HepG2 (cell line): ENCODE results near the gene C2CD2. TPM values are rescaled to one million over a fixed set of nuclear protein-coding genes. Genes with fewer than 3 reads are reported as not detected.

Source experiments
- ATAC-seq: fragments of 200-7000 bp; cut with Tn5 transposase; 3 replicates; pipeline ENCODE4 v1.9.1; 2020; ENCODE audit warnings: mild to moderate bottlenecking, moderate library complexity
- BruUV-seq: library from RNA; stranded (reverse); fragments of 400-500 nt; replicated peaks from 2 replicates; lab custom pipeline; 2021; lab: Mats Ljungman, UMichigan
- CTCF ChIA-PET: fragments of 300-600 bp; formaldehyde crosslinking; extraction: SDS; loops from one replicate; lab custom pipeline; 2021; ENCODE audit warnings: low total read pairs, inconsistent platforms, low intra/inter-chr PET ratio; lab: Yijun Ruan, JAX
- POLR2A ChIA-PET: fragments of 350-600 bp; sonication (Branson Sonifier 250); formaldehyde crosslinking; loops from one replicate; lab custom pipeline; 2020; ENCODE audit warnings: antibody characterized with exemption, inconsistent platforms; lab: Yijun Ruan, JAX
- DNase-seq: peaks from one replicate; pipeline ENCODE4 v3.0.0-alpha.2; 2015; ENCODE audit warnings: low spot score
- FAIRE-seq: peaks from 3 replicates; lab custom pipeline; 2011; peaks lifted over from hg19 to GRCh38; lab: Jason Lieb, UNC
- H2AFZ ChIP-seq: one replicate; pipeline ENCODE4 v1.6.1; 2011; ENCODE audit warnings: low read length, inconsistent platforms
- H3K27ac ChIP-seq: fragments of 300-600 bp; 3 replicates; pipeline ENCODE4 v1.8.0; 2011; ENCODE audit warnings: mixed run types, mild to moderate bottlenecking, mixed read lengths, low read length, inconsistent platforms; ENCODE audit not compliant: insufficient read depth; ENCODE audit errors: extremely low read length
- H3K27me3 ChIP-seq, 2 experiments: fragments of 200-600 bp in 1 of 2; 2 replicates in 1 of 2; 3 replicates in 1 of 2; pipeline versions ENCODE4 v1.6.0 to v1.8.0; 2011; ENCODE audit warnings: low read length in 2 of 2, mild to moderate bottlenecking in 2 of 2, moderate library complexity in 2 of 2, inconsistent platforms in 1 of 2; ENCODE audit not compliant: insufficient read depth in 2 of 2, control insufficient read depth in 1 of 2
- H3K36me3 ChIP-seq, 2 experiments: fragments of 200-600 bp in 1 of 2; replicated peaks in 1 of 2; 2 replicates in 1 of 2; 3 replicates in 1 of 2; pipeline versions ENCODE4 v1.5.1 to v1.8.0; 2011; ENCODE audit warnings: low read length in 2 of 2, inconsistent platforms in 1 of 2; ENCODE audit not compliant: insufficient read depth in 2 of 2, control insufficient read depth in 1 of 2
- H3K4me1 ChIP-seq: 2 replicates; pipeline ENCODE4 v1.5.1; 2012; ENCODE audit warnings: low read length, inconsistent platforms; ENCODE audit not compliant: insufficient read depth
- H3K4me2 ChIP-seq: 2 replicates; pipeline ENCODE4 v1.6.0; 2011; ENCODE audit warnings: low read depth, low read length, inconsistent platforms
- H3K4me3 ChIP-seq, 3 experiments: fragments of 200-600 bp in 1 of 3; sonication (generic), shearing (Covaris generic) in 1 of 3; replicated peaks in 1 of 3; 2 replicates each; pipeline ENCODE4 v1.5.1; 2011 to 2016; ENCODE audit warnings: low read length in 3 of 3, inconsistent platforms in 2 of 3, low read depth in 2 of 3, mild to moderate bottlenecking in 2 of 3, control low read depth in 1 of 3, mixed read lengths in 1 of 3; ENCODE audit not compliant: insufficient read depth in 1 of 3
- H3K79me2 ChIP-seq: one replicate; pipeline ENCODE4 v1.6.1; 2011; ENCODE audit warnings: low read length, inconsistent platforms; ENCODE audit not compliant: insufficient read depth
- H3K9ac ChIP-seq: 2 replicates; pipeline ENCODE4 v1.6.0; 2011; ENCODE audit warnings: mild to moderate bottlenecking, low read depth, low read length, inconsistent platforms; ENCODE audit not compliant: insufficient read depth
- H3K9me3 ChIP-seq: 2 replicates; pipeline ENCODE4 v1.5.1; 2012; ENCODE audit warnings: mild to moderate bottlenecking, low read length
- H4K20me1 ChIP-seq: 2 replicates; pipeline ENCODE4 v1.6.0; 2011; ENCODE audit warnings: inconsistent platforms, mild to moderate bottlenecking, low read length, moderate library complexity; ENCODE audit not compliant: insufficient read depth
- CBX5 ChIP-seq: sonication (generic); formaldehyde crosslinking; IDR thresholded peaks from 2 replicates; pipeline ENCODE4 v1.4.0; 2020; ENCODE audit warnings: missing genetic modification reagents, borderline replicate concordance
- GABPB1 ChIP-seq: IDR thresholded peaks from 2 replicates; pipeline ENCODE4 v1.6.1; 2016; ENCODE audit warnings: mild to moderate bottlenecking, missing genetic modification reagents, moderate library complexity, missing compliant biosample characterization
- NCOA2 ChIP-seq: sonication (generic); formaldehyde crosslinking; IDR thresholded peaks from 2 replicates; pipeline ENCODE4 v1.8.0; 2022; ENCODE audit warnings: inconsistent platforms
- NR2F1 ChIP-seq, 2 experiments: fragments of 450-650 bp in 1 of 2; formaldehyde crosslinking in 1 of 2; IDR thresholded peaks; 2 replicates each; pipeline versions ENCODE4 v1.5.0 to v1.6.1; 2016 to 2020; ENCODE audit warnings: mild to moderate bottlenecking in 1 of 2, missing compliant biosample characterization in 1 of 2, missing genetic modification reagents in 1 of 2, moderate library complexity in 1 of 2
- RORA ChIP-seq: sonication (generic); formaldehyde crosslinking; IDR thresholded peaks from 2 replicates; pipeline ENCODE4 v1.5.0; 2020; ENCODE audit warnings: mild to moderate bottlenecking, missing genetic modification reagents, moderate library complexity
- SPEN ChIP-seq: sonication (generic); formaldehyde crosslinking; IDR thresholded peaks from 2 replicates; pipeline ENCODE4 v1.5.1; 2020; ENCODE audit warnings: low read depth, mild to moderate bottlenecking, missing genetic modification reagents
- STAG1 ChIP-seq: sonication (generic); formaldehyde crosslinking; IDR thresholded peaks from 2 replicates; pipeline ENCODE4 v1.4.0; 2020; ENCODE audit warnings: missing genetic modification reagents
- TCF12 ChIP-seq, 2 experiments: fragments of 450-650 bp in 1 of 2; sonication (generic) in 1 of 2; formaldehyde crosslinking in 1 of 2; IDR thresholded peaks; 2 replicates each; pipeline versions ENCODE4 v1.6.1 to v1.8.0; 2017 to 2022; ENCODE audit warnings: antibody characterized with exemption in 1 of 2, mild to moderate bottlenecking in 1 of 2, missing genetic modification reagents in 1 of 2, moderate library complexity in 1 of 2
- ZNF335 ChIP-seq: sonication (generic); formaldehyde crosslinking; IDR thresholded peaks from 2 replicates; pipeline ENCODE4 v1.4.0; 2020; ENCODE audit warnings: missing genetic modification reagents
- ZNF530 ChIP-seq: sonication (generic); formaldehyde crosslinking; IDR thresholded peaks from 2 replicates; pipeline ENCODE4 v1.5.0; 2020; ENCODE audit warnings: low read depth, mild to moderate bottlenecking, missing genetic modification reagents
- ZNF567 ChIP-seq: sonication (generic); formaldehyde crosslinking; IDR thresholded peaks from 2 replicates; pipeline ENCODE4 v1.8.1; 2023; ENCODE audit warnings: mild to moderate bottlenecking, missing genetic modification reagents, borderline replicate concordance
- ZNF7 ChIP-seq: IDR thresholded peaks from 2 replicates; pipeline ENCODE4 v1.6.1; 2016; ENCODE audit warnings: missing biosample characterization, missing genetic modification reagents
- ZNF788 ChIP-seq: sonication (generic); formaldehyde crosslinking; IDR thresholded peaks from 2 replicates; pipeline ENCODE4 v1.5.0; 2020; ENCODE audit warnings: mild to moderate bottlenecking, missing genetic modification reagents, borderline replicate concordance
- ZNF790 ChIP-seq: sonication (generic); formaldehyde crosslinking; IDR thresholded peaks from 2 replicates; pipeline ENCODE4 v1.8.0; 2022; ENCODE audit warnings: missing genetic modification reagents, mild to moderate bottlenecking, borderline replicate concordance
- WGBS: methylation state at CpG from one replicate; pipeline ENCODE4 v1.1.6; 2017; ENCODE audit warnings: low lambda C conversion rate; 5-methylcytosine and 5-hydroxymethylcytosine counted together
- in situ Hi-C: cut with HindIII; loops from 2 replicates; pipeline ENCODE4 v1.10.0; 2017; ENCODE audit warnings: low pct_unique_long_range_greater_than_20kb; ENCODE audit not compliant: extremely low pct_ligation_motif_present
- intact Hi-C: fragments of 100-400 bp; cut with micrococcal nuclease; formaldehyde crosslinking; loops from one replicate; pipeline ENCODE4 v1.10.0; 2022; ENCODE audit not compliant: unreplicated experiment
- polyA plus RNA-seq, 8 experiments: library from polyadenylated mRNA; depleted of rRNA in 3 of 8; stranded (reverse) in 7 of 8; unstranded in 1 of 8; fragments of >200 nt; fragmentation: Illumina TruSeq in 4 of 8; extraction: Trizol in 4 of 8; gene quantifications; 2 replicates each; pipeline versions ENCODE4 v1.2.1 to v1.2.3, GENCODE V29; 2011 to 2016; ENCODE audit warnings: low read depth in 4 of 8, missing spikeins in 1 of 8, mixed read lengths in 1 of 8; ENCODE audit not compliant: insufficient read depth in 1 of 8
- total RNA-seq, 5 experiments: library from RNA; depleted of rRNA; stranded (reverse); fragments of >200 nt; fragmentation: Illumina TruSeq; extraction: Trizol; gene quantifications; 2 replicates each; pipeline ENCODE4 v1.2.3, GENCODE V29; 2016; ENCODE audit warnings: low read depth in 1 of 5

The C2CD2 gene
- total and polyA plus RNA-seq, 2 of the 13 experiments (the other 11 are each of a cell fraction or from before 2014, with no cell fraction given): 12.5 to 19.7 TPM

- CTCF ChIA-PET: no interaction called here
- H2AFZ ChIP-seq: no peak overlapping the region
- BruUV-seq: no TSS peak
- no peaks in the 10 kb centered on the region for H4K20me1 ChIP-seq
- H3K9me3 ChIP-seq: no peaks in the 10 kb centered on the region
- WGBS: 97% methylated on average over 14 of the region's 14 CpGs
- DNase-seq: no peak
- peaks cover 5 to 16% of the 10 kb centered on the region in 2 experiments for H3K36me3 ChIP-seq
- H3K27me3 ChIP-seq: no peaks in the 10 kb centered on the region
- H3K4me3 ChIP-seq: no peak overlapping the region
- FAIRE-seq: no peak
- peaks cover 27% of the 10 kb centered on the region for H3K79me2 ChIP-seq
- peaks cover 11% of the 10 kb centered on the region for H3K4me1 ChIP-seq
- in situ Hi-C loops (no loop called here), intact Hi-C loops (no loop called here)
- no peak for ATAC-seq
- no peak for TF ChIP-seq SPEN
- TF ChIP-seq TCF12 (IDR thresholded peaks at IDR 0.05): no peak
- no peak for TF ChIP-seq TCF12 (CRISPR knock-in tag; IDR thresholded peaks at IDR 0.05)
- TF ChIP-seq ZNF567 (CRISPR knock-in tag): no peak
- TF ChIP-seq CBX5 (CRISPR knock-in tag): no peak
- TF ChIP-seq ZNF530 (CRISPR knock-in tag): no peak
- no peak for TF ChIP-seq NCOA2
- TF ChIP-seq ZNF7: no peak
- TF ChIP-seq ZNF335 (CRISPR knock-in tag): no peak
- no peak for TF ChIP-seq ZNF790 (CRISPR knock-in tag)
- TF ChIP-seq ZNF788 (CRISPR knock-in tag): no peak
- no peak for TF ChIP-seq GABPB1
- no peak for TF ChIP-seq STAG1
- TF ChIP-seq NR2F1 (CRISPR knock-in tag; IDR thresholded peaks at IDR 0.05): no peak
- TF ChIP-seq RORA (CRISPR knock-in tag): no peak
- TF ChIP-seq, all 625 proteins: peak for 0
- POLR2A ChIA-PET: no interaction called here
- H3K4me2 ChIP-seq: no peak overlapping the region
- H3K9ac ChIP-seq: no peak overlapping the region
- no peak overlapping the region for H3K27ac ChIP-seq
Observed at GRCh38 chr21:42002421-42002958, 48.7 kb upstream of the C2CD2 start.
